ENCODE results near the gene CCNA1. TPM values are rescaled to one million over a fixed set of nuclear protein-coding genes. Genes with fewer than 3 reads are reported as not detected.

CCNA1 gene
- total and polyA plus RNA-seq, 3 donors from 2014 or later = 48.9 to 204 (median 58.9) TPM

DNA sequence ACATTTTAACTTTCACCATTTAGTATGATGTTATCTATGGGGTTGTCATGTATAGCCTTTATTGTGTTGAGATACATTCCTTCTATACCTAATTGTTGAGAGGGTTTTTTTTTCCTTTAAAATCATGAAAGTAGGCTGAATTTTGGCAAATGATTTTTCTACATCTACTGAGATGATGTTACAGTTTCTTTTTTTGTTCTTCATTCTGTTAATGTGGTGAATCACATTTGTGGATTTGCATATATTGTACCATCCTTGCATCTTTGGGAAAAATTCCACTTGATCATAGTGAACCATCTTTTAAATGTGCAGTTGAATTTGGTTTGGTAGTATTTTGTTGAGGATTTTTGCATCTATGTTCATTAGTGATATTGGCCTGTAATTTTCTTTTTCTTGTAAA is 29.2 kb downstream of the CCNA1 start:
- Histone ChIP-seq H3K4me3 (no peak overlapping the region), H3K36me3 (ENCODE audit: low read depth, missing control alignments) (no peaks in the 10 kb centered on the region), H3K27ac (no peak overlapping the region), H3K27me3 (no peaks in the 10 kb centered on the region), H3K9me3 (no peaks in the 10 kb centered on the region), H3K4me1 (no peaks in the 10 kb centered on the region)
- TF ChIP-seq, protein P1, sequence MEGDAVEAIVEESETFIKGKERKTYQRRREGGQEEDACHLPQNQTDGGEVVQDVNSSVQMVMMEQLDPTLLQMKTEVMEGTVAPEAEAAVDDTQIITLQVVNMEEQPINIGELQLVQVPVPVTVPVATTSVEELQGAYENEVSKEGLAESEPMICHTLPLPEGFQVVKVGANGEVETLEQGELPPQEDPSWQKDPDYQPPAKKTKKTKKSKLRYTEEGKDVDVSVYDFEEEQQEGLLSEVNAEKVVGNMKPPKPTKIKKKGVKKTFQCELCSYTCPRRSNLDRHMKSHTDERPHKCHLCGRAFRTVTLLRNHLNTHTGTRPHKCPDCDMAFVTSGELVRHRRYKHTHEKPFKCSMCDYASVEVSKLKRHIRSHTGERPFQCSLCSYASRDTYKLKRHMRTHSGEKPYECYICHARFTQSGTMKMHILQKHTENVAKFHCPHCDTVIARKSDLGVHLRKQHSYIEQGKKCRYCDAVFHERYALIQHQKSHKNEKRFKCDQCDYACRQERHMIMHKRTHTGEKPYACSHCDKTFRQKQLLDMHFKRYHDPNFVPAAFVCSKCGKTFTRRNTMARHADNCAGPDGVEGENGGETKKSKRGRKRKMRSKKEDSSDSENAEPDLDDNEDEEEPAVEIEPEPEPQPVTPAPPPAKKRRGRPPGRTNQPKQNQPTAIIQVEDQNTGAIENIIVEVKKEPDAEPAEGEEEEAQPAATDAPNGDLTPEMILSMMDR (IDR thresholded peaks at IDR 0.05) = no peak
- no peak for TF ChIP-seq POLR2A (IDR thresholded peaks at IDR 0.05)
- intact Hi-C loops (cut with DNase I; ENCODE audit: low total_unique reads) = no loop called here
- no peak for DNase-seq

DNA sequence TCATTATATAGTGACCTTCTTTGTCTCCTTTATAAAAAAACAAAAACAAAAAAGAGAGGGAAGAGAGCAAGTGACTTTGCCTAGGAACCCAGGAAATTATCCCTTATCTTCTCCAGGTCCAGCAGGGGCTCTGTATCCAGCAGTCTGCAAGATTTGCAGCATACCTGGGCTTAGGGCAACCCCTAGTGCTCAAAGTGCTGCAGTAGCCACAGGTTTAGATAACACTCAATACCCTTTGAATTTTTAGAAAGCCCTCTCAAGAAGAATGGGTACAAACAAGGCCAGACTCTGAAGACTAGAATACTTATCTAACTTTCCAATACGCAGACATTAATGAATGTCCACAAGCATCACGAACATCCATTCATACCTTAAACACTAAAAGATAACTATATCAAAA is 43.2 kb downstream of the CCNA1 start:
- no peak for DNase-seq
- H3K36me3 ChIP-seq (ENCODE audit: low read depth, missing control alignments) = no peaks in the 10 kb centered on the region
- WGBS, 2 donors = 83 to 85% methylated on average over 2 of the region's 2 CpGs
- H3K4me1 ChIP-seq = no peaks in the 10 kb centered on the region
- no peak overlapping the region for H3K4me3 ChIP-seq
- H3K27ac ChIP-seq = no peak overlapping the region
- H3K27me3 ChIP-seq = no peaks in the 10 kb centered on the region
- no peak for TF ChIP-seq POLR2A (IDR thresholded peaks at IDR 0.05)
- TF ChIP-seq, protein P1 (IDR thresholded peaks at IDR 0.05) = no peak
- intact Hi-C loops (cut with DNase I; ENCODE audit: low total_unique reads) = no loop called here
- H3K9me3 ChIP-seq = no peaks in the 10 kb centered on the region

DNA sequence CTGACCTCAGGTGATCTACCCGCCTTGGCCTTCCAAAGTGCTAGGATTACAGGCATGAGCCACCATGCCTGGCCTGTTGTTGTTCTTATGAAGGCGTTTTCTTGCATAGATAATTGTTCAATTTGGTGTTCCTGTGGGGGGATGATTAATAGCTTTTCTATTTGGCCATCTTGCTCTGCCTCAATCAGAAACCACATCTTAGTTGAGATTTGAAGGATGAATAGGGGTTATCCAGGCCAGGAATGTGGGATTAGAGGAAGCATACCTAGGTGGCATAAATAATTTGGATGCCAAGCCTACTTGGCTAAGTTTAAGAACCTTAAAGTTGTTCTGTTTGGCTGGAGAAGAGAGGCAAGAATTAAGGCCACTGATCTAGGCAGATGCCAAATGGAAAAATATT is 44.4 kb downstream of the CCNA1 start:
- Histone ChIP-seq H3K27me3 (no peaks in the 10 kb centered on the region), H3K27ac (no peak overlapping the region), H3K9me3 (no peaks in the 10 kb centered on the region), H3K4me1 (no peaks in the 10 kb centered on the region), H3K4me3 (no peak overlapping the region), H3K36me3 (ENCODE audit: low read depth, missing control alignments) (no peaks in the 10 kb centered on the region)
- 60 to 88% methylated on average over 2 of the region's 2 CpGs for WGBS, 2 donors
- DNase-seq = no peak
- intact Hi-C loops (cut with DNase I; ENCODE audit: low total_unique reads) = no loop called here
- no peak for TF ChIP-seq POLR2A (IDR thresholded peaks at IDR 0.05)
- TF ChIP-seq, protein P1 (IDR thresholded peaks at IDR 0.05) = no peak

DNA sequence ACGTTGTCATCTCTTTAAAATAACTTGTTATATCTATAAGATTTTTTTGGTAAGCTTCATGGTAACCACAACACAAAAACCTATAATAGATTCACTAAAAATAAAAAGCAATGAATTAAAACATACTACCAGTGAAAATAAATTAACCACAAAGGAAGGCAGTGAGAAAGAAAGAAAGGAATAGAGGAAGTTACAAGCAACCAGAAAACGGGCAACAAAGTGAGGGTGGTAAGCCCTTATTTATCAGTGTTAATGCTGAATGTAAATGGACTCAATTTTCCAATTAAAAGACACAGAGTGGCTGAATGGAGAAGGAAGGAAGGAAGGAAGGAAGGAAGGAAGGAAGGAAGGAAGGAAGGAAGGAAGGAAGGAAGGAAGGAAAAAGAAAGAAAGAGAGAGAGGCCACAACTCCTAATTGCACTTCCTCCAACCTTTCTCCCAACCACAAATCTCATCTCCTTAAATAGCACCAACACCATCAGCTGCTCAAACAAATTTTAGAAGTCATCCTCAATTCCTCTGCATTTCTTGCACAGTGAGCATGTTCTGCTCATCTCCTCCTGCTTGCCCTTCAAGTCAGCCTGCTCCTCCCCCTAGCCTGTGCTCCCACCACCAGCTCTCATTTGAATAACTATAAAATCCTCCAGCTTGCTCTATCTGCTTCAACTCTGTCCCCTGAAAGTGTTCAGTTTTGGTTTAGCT is 48.6 kb downstream of the CCNA1 start:
- intact Hi-C loops (cut with DNase I; ENCODE audit: low total_unique reads) = no loop called here

More for the DNA sequence above, 48.6 kb downstream of the CCNA1 start:
- Histone ChIP-seq H3K36me3 (ENCODE audit: low read depth, missing control alignments) (no peaks in the 10 kb centered on the region), H3K9me3 (no peaks in the 10 kb centered on the region), H3K4me1 (no peaks in the 10 kb centered on the region), H3K27me3 (no peaks in the 10 kb centered on the region), H3K27ac (no peak overlapping the region), H3K4me3 (no peak overlapping the region)
- no peak for DNase-seq
- 71 to 73% methylated on average over 2 of the region's 2 CpGs for WGBS, 2 donors
- TF ChIP-seq POLR2A (IDR thresholded peaks at IDR 0.05) = no peak
- TF ChIP-seq, protein P1 (IDR thresholded peaks at IDR 0.05) = no peak
